ENCODE results near the gene RAB11FIP5.
"Not testable (repeated sequence)": the region's sequence is repeated elsewhere in the genome, so short reads cannot be mapped to it uniquely, and the experiment has no call there.

RAB11FIP5 gene

DNA sequence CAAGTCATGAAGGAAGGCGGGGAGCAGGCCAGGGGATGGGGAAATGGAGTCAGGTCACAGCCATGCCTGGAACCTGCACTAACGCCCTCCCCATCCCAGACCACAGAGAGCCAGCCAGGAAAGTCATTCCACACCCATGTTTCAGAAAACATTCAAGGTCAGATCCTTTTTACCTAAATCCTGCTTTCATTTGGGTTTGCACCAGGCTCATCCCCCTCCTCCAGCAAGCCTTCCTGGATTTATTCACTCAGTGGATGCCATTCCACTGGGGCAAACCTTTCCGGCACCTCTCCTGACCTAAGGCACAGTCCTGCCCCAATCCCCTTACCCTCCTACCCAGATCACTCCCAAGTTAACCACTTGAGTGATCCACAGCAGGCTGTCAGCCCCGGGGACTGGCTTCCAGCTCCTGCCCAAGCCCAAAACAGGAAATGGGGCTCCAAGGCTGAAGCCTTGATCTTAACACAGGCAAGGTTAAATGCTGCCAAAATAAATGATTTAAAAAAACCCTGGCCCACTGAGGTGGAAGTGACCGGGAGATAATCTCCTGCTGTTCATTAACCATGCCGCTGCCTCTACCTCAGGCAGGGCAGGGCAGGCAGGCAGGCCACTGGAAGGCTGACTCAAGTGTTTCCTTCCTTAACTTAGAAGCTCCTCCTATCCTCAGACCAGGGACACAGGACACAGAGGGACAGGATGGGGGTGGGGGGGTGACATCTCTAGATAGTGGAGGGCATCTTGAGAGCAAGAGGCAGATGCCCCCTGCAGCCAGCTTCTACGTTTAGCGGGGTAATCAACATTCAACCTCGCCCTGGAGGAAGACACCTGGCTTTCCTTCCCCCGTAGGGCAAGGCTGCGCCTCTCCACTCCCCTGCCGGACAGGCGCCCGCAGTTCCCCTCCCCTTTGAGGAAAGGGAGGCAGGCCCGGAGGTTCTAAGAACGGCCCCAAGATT, 1.4 kb downstream of the RAB11FIP5 start:
- no peak for DNase-seq (ENCODE audit: low spot score)

DNA sequence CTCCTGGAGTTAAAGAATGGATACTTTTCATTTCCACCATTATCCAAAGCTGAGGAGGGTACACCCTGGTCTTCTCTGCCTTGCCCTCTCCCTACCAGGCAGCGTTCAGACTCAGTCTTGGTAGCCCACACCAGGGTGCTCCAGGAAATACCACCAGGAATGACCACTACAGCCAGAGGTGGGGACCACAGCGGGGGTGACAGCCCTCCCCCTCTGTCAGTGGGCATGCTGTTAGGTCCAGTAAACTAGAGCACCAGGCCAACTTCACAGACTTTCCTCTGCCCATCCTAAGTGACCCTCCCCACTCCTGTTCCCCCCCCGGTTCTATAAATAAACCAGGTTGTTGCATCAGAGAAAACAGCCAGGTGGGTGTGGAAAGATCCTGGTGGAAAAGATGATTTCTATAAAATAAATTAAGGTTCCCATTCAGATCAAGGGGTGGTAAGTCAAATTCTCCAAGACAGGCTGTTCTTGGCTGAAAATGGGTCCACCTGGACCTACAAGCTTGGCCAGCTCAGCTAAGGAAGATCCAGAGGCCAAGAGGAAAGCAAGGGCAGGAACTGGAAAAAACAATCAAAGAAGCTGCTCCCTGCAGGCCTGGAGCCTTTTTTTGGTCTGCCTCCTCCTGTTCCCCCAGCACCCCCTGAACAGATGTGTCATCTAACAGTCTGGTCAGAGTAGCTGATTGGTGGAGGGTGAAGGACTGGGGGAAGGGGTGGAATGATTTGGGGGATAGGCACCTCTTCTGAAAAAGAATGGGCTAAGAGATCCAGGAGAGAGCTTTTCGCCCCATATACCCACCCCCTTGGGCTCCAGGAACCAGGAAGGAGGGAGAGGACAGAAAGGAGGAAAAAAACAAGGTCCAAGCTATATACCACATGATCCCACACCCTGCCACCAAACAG, 2.3 kb downstream of the RAB11FIP5 start:
- DNase-seq (ENCODE audit: low spot score), result no peak

GRCh38 chr2:73109431-73110167, 3.1 kb downstream of the RAB11FIP5 start:
- no peak for DNase-seq (ENCODE audit: low spot score)

DNA sequence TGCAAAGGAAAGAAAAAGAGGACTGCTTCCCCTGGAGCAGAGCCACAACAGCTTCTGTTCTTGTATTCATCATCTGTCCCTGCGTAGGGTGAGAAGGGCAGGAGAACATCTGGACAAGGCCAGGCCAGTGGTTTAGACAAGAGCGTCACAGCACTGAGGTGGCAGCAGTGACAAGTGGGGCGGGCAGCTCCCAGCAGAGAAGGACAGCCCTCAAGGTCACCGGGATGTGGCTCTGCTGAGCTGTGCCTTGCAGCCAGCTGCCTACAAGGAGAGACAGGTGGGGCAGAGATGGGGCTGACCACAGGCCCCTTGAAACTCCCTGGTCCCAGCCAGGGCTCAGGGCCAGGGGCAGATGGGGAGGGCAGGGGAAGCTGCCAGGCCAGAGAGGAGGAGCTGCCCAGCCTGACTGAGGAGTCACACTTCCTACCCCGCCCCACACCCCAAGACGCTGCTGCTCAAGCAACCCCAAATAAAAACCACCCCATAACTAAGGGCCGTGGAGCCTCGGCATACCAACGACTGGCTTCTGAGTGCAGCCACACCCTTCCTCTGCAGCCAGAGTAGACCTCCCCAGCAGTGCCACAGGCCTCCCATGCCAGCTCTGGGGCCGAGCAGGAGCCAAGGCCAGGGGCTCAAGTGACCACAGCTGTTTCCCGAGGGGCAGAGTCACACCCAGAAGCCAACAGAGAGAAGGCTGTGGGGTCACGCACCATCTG, 5.4 kb downstream of the RAB11FIP5 start:
- DNase-seq (ENCODE audit: low spot score), result no peak

DNA sequence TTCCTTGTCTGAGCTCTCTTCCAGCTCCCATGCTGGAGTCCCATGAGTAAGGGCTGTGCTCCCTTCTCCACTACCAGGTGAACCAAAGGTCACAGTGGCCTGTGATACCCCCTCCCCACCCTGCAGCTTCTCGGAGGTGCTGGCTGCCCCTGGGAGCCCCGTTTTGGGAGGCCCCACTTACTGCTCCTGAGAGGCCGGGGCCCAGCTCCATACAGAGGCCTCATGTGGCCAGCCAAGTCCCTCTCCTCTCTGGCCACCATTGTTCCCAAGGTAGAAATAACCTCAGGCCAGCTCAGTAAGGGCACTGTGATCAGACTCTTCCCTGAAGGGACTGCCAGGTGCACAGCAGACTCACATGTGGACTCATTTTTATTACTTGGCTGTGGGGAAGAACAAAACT, 6.0 kb downstream of the RAB11FIP5 start:
- no peak for DNase-seq (ENCODE audit: low spot score)

DNA sequence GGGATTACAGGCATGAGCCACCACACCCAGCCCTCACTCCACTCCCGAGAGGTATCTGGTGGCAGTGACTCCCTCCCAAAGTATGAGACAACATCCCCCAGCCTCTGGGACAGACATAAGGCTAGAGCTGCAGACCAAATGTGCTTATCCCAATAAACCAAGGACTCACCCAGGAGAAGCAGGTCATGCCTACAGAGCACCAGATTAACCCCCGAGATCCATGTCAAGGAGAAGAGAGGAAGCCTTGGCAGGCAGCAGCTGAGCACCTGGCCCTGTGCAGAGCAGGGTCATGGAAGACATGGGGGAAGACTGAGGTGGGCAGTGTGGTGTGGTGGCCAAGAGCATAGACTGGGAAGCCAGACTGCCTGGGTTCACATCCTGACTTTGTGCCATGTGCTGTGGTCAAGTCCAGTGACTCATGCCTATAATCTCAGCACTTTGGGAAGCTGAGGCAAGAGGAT, 7.2 kb downstream of the RAB11FIP5 start:
- DNase-seq (ENCODE audit: low spot score), result no peak

DNA sequence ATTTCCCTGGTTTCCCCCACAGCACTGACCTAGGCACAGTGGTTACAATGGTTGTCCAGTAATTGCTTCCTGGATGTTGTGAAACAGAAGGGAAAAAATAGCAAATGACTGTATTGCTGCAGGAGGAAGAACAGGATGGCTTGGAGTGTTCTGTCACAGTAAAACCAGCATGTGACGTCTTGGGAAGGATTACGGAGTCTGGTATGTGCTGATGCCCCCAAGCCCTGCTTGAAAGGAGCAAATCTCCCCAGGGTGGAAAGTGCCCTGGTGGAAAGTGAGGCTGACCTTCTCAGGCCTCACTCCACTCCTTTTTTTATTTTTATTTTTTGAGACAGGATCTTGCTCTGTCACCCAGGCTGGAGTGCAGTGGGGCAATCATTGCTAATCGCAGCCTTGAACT, 7.8 kb downstream of the RAB11FIP5 start:
- DNase-seq (ENCODE audit: low spot score), result no peak

GRCh38 chr2:73103018-73103542, 9.7 kb downstream of the RAB11FIP5 start:
- no peak for DNase-seq (ENCODE audit: low spot score)

- DNase-seq (ENCODE audit: low spot score), result no peak
Observed at GRCh38 chr2:73101626-73102256, 11.0 kb downstream of the RAB11FIP5 start.

- DNase-seq (ENCODE audit: low spot score), result no peak
Observed at GRCh38 chr2:73100956-73101355, 11.8 kb downstream of the RAB11FIP5 start.

DNA sequence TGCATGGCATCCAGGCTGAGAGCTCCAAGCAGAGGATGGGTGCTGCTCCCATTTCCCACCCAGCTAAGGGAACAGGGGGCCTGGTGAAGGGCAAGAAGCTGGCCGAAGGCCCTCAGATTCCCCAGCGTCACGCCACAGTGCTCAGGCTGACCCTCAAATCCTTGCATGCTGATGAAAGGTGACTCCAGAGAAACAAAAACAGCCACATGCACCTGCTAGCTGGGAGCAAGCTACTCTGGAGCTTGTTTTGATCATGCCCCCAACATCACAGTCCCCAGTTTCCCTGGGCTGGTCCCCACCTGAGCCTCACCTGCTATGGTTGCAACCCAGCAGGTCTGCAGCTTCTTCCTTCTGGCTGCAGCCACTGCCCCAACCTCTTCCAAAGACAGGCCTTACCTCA, 13.3 kb downstream of the RAB11FIP5 start:
- no peak for DNase-seq (ENCODE audit: low spot score)

DNA sequence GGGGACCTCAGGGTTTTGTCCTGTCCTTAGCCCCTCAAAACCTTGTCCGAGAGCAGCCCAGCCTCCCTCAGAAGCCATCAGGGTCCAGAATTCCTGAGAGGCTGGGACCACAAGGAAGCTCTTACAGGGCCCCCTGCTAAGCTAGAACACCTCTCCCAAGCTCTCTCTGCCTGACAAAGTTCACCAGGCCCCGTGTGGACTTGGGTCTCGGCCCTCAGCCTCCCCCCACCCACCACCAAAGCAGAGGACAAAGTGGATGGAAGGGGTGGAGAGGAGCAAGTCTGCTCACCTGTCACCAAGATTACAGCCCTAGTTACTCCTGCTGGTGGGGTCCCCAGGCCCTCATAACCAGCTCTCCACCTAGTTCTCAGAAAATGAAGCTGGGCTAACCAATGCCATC, 16.8 kb downstream of the RAB11FIP5 start:
- no peak for DNase-seq (ENCODE audit: low spot score)

GRCh38 chr2:73093601-73094218, 19.0 kb downstream of the RAB11FIP5 start:
- DNase-seq (ENCODE audit: low spot score), result not testable (repeated sequence)

DNA sequence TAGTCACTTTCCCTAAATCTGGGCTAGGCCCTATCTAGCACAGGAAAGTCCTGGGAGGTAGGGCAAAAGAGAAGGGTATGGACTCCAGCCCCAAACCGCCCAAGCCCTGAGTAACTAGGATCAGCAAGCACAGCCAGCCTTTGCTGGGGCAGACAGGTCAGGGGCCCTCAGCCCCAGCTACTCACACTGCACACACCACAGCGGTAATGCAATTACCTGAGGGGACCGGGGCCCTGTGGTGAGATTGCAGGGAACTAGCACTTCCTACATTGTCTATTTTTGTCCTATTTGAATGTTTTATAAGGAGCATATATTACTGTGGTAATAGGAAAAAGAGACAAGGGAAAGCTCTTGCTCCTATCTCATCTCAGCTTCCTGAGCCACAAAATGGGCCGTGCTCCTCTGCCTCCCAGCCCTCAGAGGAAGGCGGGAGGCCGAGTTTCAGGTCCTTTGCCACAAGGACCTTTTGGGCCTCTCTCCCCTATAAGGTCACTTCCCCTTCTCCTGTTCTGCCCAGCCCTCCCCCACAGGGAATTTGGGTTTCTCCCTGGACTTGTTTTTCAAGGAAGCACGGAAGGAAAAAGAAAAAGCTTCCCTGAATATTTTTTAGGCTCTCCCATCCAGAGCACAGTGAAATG, 20.5 kb downstream of the RAB11FIP5 start:
- no peak for DNase-seq (ENCODE audit: low spot score)

GRCh38 chr2:73091696-73092095, 21.1 kb downstream of the RAB11FIP5 start:
- no peak for DNase-seq (ENCODE audit: low spot score)

DNA sequence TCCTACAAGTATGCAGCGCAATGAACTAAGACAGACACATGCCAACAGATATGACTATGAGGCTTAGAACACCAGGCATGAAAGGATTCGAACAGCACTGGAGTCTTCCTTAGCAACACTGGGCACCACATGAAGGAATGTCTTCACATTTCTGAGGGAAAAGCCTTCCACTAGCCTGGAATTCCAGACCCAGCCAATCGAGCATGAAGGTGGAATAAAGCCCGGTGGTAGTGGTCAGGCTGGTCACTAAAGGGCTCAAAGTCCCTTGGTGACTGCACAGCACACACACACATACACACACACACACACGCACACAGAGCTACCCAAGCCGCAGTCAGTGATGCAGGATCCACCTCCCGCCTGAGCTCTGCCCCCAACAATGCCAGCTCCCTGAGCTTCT, 21.6 kb downstream of the RAB11FIP5 start:
- DNase-seq (ENCODE audit: low spot score), result no peak

DNA sequence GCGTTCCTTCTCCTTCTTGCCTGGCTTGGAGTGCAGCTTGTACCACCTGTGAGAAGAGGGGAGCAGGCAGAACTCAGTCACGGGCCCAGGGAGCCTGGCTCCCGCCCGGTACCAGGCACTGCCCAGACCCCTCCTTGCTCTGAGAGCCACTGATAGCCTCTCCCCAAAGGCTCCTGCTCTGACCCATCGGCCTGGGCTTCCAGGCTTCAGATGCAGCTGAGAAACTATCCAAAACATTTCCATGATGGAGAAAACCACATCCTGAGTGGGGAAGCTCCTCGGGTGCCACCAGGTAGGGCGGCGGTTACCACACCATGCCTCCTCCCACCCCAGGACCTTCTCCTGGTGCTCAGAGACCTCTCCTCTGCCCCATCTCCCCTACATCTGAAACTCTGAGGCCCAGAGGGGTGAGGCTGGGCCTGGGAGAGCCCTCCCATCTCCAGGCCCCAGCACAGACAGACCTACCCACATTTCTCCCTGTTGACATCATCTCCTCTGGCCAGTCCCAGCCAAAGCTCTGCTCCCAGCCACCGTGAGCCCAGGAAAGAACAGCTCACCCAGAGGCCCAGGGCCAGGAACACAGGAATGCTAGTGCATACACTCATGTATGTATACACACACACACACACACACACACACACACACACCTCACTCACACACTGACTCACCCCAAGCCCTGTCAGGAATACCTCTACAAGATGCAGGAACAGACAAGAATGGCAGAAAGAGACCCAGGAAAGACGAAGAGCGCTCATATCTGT, 23.3 kb downstream of the RAB11FIP5 start:
- no peak for DNase-seq (ENCODE audit: low spot score)

DNA sequence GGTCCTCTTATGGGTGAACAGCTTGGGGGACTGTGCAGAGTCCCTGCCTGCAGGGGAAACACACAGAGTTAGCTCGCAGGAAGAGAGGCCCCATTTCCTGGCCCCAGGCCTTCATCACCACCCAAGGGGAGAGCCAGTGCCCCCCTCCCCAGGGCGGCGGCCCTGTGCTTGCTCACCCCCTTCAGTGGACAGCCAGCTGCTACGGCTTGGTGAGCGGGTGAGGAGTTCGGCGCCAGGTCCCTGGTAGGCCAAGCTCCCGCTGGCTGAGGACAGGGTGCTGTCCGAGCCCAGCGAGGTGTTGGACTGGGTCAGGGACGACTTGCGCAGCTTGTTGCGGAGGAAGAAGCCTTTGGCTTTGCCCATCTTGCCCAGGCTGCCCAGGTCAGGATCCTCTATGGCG, 24.0 kb downstream of the RAB11FIP5 start:
- DNase-seq (ENCODE audit: low spot score), result no peak

GRCh38 chr2:73088211-73088610, 24.5 kb downstream of the RAB11FIP5 start:
- no peak for DNase-seq (ENCODE audit: low spot score)
